DMS53 treated with DMSO at 0.1 percent for 48 hours (cell line): Measurements from ENCODE around the gene TCEA2.

Experiments
- DNase-seq: peaks from one replicate; lab custom pipeline; 2025; ENCODE audit not compliant: unreplicated experiment; lab: John Stamatoyannopoulos, UW

TCEA2 gene

GRCh38 chr20:64063389-64064144, 569 bp downstream of the TCEA2 start:
- no peak for DNase-seq

- no peak for DNase-seq
These were observed 1.2 kb downstream of the TCEA2 start for GRCh38 chr20:64064145-64064698.

- DNase-seq = no peak
These were observed 2.3 kb downstream of the TCEA2 start for GRCh38 chr20:64065062-64065973.

- no peak for DNase-seq
These were observed 3.0 kb downstream of the TCEA2 start for GRCh38 chr20:64065974-64066343.

- no peak for DNase-seq
These were observed 4.1 kb downstream of the TCEA2 start for GRCh38 chr20:64067005-64067632.

GRCh38 chr20:64067733-64068307, 4.8 kb downstream of the TCEA2 start:
- DNase-seq = no peak

- no peak for DNase-seq
These were observed 5.6 kb downstream of the TCEA2 start for GRCh38 chr20:64068386-64069208.

- DNase-seq = no peak
These were observed 6.2 kb downstream of the TCEA2 start for GRCh38 chr20:64069209-64069613.

- DNase-seq = no peak
These were observed 6.7 kb downstream of the TCEA2 start for GRCh38 chr20:64069614-64070243.

GRCh38 chr20:64070244-64070993, 7.4 kb downstream of the TCEA2 start:
- DNase-seq = no peak

GRCh38 chr20:64071341-64072332, 8.6 kb downstream of the TCEA2 start:
- DNase-seq = no peak

- DNase-seq = no peak
These were observed 9.6 kb downstream of the TCEA2 start for GRCh38 chr20:64072498-64073063.

GRCh38 chr20:64073476-64074183, 10.6 kb downstream of the TCEA2 start:
- no peak for DNase-seq

- DNase-seq = no peak
These were observed 11.3 kb downstream of the TCEA2 start for GRCh38 chr20:64074184-64074789.

GRCh38 chr20:64074963-64075362, 12.0 kb downstream of the TCEA2 start:
- no peak for DNase-seq

GRCh38 chr20:64075556-64075955, 12.6 kb downstream of the TCEA2 start:
- DNase-seq = no peak
